C1 segment of cervical spinal cord (tissue), 14 donors: ENCODE results near the gene CHEK1.
"Not testable (repeated sequence)": the region's sequence is repeated elsewhere in the genome, so short reads cannot be mapped to it uniquely, and the experiment has no call there.

Experiments
- DNase-seq, 14 donors: peaks; one replicate each; lab custom pipeline; 2025; lab: John Stamatoyannopoulos, UW

The CHEK1 gene

GRCh38 chr11:125624756-125625213 is at the start of gene CHEK1:
Gene CHEK1, plus strand, starts transcription at chr11:125625163. Its CDS starts 1,606 bp downstream, at chr11:125626769.
- DNase-seq, result no peak

GRCh38 chr11:125577181-125577580 is 47.8 kb upstream of the CHEK1 start:
- DNase-seq, result not testable (repeated sequence)

- no peak for DNase-seq
These were observed 46.2 kb upstream of the CHEK1 start for GRCh38 chr11:125578783-125579182.

GRCh38 chr11:125579811-125580210 is 45.2 kb upstream of the CHEK1 start:
- DNase-seq, result no peak

DNA sequence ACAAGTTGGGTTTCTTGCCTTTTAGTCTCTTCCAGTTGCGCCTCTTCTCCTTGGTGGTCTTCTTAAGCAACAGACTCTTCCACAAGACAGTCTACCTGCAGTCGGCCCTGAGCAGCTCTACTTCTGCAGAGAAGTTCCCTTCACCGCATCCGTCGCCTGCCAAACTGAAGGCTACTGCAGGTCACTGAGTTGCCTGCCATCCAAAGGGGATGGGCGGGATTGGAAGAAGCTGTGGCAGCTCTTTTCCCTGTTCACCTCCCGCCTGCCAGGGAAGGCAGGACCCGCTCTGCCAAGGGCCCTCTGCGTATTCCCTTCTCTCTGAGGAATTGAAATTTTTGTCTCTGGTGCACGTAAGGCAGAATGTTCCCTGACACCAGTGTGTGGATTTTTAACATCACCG is 41.5 kb upstream of the CHEK1 start:
- peak in 5 of 14 donors; percentile 5 to 33 (median 11) for DNase-seq

- DNase-seq, result no peak
These were observed 39.5 kb upstream of the CHEK1 start for GRCh38 chr11:125585487-125585886.

DNA sequence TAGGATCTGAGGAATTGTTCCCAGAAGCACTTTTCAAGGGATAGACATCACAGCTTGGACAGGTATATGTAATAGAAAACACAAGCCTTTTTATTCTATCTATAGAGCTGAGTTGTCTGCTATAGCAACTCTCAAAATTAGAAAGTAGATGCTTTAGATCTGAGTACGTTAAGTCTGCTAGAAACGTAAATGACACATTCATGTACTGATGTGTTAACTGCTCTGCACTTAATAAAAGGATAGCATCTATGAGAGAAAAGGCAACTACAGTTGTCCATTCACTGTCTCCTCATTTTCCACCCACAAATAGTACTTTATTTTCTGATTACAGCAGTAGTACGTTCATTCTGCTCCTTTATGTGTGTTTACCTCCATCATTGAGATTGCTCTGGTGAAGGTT is 38.3 kb upstream of the CHEK1 start:
- no peak for DNase-seq

DNA sequence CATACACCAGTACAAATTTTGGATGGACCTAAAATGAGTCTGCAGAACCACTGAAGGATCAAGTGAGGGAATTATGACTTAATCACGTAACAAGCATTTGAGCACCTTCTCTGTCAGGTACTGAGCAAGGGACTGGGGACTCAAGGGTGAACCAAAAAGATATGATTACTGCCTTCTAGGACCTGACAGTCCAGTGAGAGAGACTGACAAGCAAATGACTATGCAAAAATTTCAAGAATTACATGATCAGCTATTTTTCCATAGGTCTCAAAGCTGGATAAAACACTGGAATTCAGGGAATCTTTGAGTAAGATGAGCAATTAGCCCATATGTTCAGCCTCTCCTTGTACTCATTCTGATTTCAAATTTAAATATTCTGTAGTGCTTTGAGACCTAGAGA is 37.5 kb upstream of the CHEK1 start:
- no peak for DNase-seq

DNA sequence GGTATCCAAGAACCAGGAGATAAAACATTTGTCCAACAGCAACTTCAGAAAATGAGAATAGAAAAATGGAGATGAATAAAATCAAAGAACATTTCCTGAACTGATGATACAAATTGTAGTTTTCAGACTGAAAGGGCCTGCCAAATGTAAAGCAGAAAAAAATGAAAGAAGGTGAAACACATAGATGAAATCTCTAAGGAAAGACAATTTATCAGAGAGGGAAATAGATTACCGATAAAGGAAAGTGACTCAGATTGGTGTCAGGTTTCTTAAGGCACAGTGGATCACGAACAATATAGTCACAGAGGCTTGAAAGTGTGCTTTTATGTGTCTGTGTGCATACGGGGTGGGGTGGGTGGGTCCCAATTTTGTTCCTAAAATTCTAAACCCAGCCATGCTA is 36.5 kb upstream of the CHEK1 start:
- DNase-seq, result no peak

GRCh38 chr11:125591649-125592304 is 33.2 kb upstream of the CHEK1 start:
- peak in 7 of 14 donors; percentile 44 to 78 (median 59) for DNase-seq

DNA sequence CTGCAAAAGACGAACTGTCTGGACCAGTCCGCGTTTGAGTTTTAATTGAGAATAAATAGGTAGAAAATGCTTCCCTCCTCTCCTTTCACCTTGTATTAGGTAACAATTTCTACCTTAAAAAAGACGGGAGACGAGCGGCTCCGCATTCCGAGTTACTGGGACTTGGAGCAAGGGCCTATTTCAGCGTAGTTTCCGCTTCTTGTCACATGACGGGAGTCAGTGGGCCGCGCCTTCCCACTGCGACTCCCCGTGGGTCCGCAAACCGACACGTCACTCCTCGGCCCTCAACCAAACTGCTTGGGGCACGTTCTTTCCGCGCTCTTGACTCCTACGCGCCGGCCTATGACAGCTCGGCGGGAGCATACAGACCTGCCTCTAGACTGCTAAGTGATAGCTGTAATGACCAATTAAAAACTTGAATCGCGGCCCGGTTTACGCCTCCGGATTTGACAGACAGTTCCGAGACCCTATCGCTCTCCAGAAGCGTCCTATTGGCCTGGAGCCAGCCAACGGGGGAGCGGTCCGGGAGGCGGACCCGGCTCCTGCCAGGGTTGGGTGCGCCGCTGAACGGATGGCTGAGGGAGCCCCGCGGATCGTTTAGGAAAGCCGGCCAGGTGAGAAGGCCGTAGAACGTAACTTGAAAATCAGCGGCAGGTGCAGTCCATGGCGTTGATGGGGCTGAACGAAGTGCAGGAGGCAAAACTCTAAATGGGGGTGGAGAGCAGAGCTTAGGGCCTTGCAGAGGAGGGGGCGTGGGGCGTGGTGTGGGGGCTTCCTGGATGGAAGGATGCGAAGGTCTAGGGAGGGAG is 32.5 kb upstream of the CHEK1 start, which contains the start of gene STT3A:
Gene STT3A (plus strand): TSS at position 548 of the 809 bp plus-strand sequence. CDS start 3,064 bp downstream, outside the sequence.
- DNase-seq, result peak; percentile 85 to 100 (median 99)

- DNase-seq, result peak in 1 of 14 donors; percentile 57
These were observed 31.7 kb upstream of the CHEK1 start for GRCh38 chr11:125593114-125593820.

DNA sequence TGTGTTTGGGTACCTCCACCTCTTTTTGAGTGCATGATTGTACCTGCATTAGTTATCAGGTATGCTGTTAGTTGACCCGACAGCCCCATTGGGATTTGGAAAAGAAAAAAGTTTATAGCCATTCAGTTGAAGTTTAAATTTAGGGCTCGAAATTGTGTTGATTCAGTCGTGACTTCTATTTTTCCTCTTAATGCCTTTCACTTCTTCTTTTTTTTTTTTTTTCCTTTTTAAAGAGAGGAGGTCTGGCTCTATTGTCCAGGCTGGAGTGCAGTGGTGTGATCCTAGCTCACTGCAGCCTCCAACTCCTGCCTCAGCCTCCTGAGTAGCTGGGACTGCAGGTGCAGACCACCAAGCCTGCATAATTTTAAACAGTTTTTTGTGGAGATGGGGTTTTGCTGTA is 30.0 kb upstream of the CHEK1 start:
- DNase-seq, result no peak

DNA sequence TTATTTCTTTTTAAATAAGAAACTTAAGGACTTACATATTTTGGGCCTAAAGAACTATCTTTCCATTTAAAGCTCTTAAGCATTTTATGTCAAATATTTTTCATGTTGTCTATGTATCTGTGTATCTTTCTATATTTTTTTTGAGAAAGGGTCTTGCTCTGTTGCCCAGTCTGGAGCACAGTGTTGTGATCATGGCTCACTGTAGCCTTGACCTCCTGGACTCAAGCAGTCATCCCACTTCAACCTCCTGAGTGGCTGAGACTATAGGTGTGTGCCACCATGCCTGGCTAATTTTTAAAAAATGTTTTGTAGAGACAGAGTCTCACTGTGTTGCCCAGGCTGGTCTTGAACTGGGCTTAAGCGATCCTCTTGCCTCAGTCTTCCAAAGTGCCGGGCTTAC is 24.3 kb upstream of the CHEK1 start:
- DNase-seq, result no peak

DNA sequence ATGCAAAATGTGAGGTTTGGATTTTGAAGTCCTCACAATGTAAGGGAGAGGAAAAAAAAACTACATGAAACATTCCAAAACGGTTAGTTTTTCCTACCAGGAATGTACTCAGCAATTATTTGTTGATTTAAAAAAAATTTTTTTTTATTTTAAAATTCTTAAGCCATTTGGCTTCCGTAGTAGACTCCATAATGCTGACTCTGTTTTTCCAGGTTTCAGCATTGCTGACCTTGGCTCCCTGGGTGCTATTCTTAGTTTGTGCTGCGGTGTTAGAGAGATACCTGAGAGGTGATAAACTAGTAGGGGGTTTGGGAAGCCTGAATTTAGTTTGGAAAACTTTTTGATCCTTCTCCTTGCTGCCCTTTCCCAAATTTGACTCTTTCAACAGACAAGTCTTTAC is 21.8 kb upstream of the CHEK1 start:
- DNase-seq, result no peak

DNA sequence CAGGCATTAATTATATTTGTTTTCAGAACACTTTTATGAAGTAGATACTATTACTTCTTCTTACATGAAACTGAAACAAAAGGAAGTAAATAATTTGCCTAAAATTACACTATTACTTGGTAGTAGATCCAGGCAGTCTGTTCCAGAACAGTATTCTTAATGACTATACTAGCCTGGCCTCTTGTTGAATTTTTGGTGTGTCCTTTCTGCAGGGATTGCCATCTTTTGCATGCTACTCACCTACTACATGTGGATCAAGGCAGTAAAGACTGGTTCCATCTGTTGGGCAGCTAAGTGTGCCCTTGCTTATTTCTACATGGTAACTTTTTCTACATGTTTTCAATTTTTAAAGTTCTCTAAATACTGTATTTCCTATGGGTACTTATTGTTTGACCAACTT is 19.5 kb upstream of the CHEK1 start:
- DNase-seq, result no peak

DNA sequence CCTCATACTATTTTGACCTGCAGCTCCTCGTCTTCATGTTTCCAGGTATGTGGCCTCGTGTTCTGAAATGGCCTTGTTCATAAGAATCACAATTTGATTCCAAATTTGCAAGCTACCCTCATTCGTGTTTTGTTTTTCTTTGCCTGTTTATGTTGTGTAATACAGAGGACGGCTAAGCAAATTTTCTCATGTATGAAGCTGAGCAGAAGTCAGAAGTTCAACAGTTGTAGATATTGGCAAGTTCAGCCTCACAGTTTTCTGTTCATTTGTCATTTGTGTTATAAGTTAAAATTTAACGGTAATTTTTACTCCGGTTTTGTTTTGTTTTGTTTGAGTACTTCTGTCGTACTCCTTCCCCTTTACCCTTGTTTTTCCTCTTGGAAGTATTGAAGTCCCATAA is 15.4 kb upstream of the CHEK1 start:
- DNase-seq, result no peak

DNA sequence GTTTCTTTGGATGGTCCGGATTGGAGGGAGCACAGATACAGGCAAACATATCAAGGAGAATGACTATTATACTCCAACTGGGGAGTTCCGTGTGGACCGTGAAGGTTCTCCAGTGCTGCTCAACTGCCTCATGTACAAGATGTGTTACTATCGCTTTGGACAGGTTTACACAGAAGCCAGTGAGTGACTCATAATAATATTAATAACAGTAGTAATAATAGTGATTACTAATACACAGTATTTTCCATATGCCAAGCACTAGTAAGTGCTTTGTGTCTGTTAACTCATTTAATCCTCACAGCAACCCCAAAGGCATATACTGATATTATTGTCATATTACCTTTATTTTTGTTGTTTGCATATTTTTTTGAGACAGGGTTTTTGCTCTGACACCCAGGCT is 6.6 kb upstream of the CHEK1 start:
- DNase-seq, result no peak

DNA sequence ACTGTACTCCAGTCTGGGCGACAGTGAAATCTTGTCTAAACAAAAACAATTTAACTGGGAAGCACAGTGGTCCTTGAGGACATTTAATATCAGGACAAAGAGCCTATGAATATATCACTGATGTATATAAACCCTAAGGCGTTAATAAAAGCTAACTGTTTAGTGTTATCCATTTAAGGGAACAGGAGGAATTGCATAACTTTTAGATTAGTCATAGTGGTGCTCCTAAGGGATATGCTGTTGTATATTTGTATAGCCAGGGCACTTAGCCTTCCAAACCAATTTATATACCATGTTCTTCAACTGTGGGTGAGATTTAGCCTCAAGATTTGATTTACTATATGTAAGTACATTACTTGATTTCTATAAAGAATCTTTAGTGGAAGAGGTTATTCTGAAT is 3.0 kb upstream of the CHEK1 start:
- DNase-seq, result no peak

- no peak for DNase-seq
These were observed 1.9 kb upstream of the CHEK1 start for GRCh38 chr11:125623064-125623463.

GRCh38 chr11:125625225-125625629 is 264 bp downstream of the CHEK1 start:
- DNase-seq, result no peak

GRCh38 chr11:125625630-125626287 is 796 bp downstream of the CHEK1 start:
- peak; percentile 40 to 92 (median 86) for DNase-seq
